GM18505 (cell line): ENCODE measurements around the gene P3H1.
"Not testable (repeated sequence)": the region's sequence is repeated elsewhere in the genome, so short reads cannot be mapped to it uniquely, and the experiment has no call there.

Experiments
- ATAC-seq: cut with Tn5 transposase; IDR thresholded peaks from one replicate; pipeline ENCODE4 v1.9.1; 2021; ENCODE audit not compliant: unreplicated experiment
- POLR2A ChIP-seq: IDR thresholded peaks from 4 replicates; pipeline ENCODE4 v1.6.1; 2011; ENCODE audit warnings: borderline replicate concordance; ENCODE audit not compliant: insufficient read depth, insufficient read length; ENCODE audit errors: extremely low read depth

The P3H1 gene

DNA sequence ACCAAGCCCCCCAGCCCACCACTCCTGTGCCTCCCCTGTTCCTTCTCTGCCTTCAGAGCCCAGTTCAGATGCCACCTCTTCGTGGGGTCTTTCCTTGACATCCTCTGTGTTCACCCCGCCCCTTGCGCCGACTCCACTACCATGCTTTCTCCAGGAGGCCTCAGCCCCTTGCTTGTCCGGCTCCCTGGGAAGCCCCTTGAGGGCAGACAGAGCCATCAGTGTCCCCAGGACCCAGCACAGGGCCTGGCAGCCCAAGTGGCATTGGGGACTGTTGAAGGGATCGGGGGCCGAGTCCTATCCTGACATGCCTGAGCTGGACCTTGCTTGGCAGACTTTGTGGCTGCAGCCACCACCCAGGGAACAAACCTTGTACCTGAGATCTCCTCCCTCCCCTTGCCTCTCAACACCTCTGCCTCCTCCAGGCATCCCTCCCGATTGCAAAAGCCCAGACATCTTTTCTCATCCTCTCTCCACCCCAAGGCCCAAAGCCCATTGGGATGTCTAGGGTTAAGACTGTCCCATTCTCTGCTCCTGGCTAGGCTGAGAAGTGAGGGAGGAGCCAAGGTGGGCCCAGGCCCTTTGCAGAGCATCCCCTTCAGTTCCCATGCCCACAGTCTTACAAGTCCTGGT is 30.1 kb downstream of the P3H1 start:
- no peak for TF ChIP-seq POLR2A
- no peak for ATAC-seq

DNA sequence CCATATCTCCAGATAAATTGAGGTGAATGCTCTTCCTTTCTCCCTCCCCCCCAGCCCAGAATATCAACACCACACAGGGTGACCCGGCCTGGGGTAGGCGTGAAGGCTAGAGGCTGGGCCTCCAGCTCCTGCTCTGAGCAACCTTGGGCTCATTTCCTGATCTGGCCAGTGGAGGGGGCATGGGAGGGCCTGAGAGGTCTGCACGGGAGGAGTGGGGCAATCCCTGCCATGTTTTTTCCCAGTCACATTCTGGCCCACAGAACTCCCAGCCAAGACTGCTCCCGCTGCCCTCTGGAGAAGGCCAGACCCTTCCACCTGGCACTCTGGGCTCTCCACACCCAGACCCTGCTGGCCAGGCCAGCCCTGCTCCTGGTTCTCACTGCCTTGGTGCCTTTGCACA is 30.7 kb downstream of the P3H1 start:
- TF ChIP-seq POLR2A, result no peak
- ATAC-seq, result no peak

DNA sequence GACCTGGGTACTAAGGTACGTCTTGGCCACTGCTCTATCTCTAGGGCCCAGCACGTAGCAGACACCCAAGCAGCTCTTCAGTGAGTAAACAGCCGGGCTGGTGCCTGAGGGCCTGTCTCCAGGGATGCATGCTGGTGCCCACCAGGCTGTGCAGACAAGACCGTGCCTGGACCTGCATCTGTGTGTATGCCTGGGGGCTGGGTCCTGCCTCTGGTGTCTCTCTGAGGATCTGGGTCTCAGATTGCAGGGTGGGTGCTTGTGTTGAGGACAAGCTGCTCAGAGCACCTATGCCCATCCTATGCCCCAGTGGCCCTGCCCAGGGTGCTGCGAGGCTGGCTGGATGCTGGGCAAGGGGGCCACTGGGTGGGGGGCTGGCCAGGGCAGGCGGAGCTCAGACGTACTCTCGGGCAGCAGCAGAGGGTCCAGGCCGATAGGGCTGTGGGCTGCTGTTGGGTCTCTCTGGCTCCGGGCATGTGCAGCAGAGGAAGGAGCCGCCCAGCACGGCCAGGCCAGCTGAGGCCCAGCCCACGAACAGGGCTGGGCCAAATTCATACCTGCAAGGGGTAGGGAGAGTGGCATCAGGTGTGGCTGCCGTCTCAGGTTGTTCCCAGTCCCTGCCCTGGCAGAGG is 31.2 kb downstream of the P3H1 start:
- ATAC-seq, result no peak
- TF ChIP-seq POLR2A, result no peak

DNA sequence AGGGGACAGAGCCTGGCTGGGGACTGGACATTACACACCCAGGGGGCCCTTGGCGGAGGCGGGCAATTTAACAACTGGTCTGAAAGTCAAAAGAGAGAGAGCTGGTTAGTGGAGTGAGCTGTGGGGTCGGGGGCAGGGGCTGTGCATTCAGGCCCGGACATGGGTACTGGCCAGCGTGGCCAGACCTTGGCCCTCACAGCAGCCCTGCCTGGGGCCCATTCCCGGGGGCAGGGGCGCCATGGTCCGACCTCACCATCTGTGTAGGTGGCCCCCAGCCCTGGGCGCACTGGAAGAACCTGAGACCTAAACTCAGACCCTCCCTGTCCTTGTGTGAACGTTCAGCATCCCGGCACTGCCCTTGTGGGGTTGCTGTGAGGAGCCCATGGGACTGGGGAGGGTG is 31.8 kb downstream of the P3H1 start:
- no peak for ATAC-seq
- TF ChIP-seq POLR2A, result no peak

DNA sequence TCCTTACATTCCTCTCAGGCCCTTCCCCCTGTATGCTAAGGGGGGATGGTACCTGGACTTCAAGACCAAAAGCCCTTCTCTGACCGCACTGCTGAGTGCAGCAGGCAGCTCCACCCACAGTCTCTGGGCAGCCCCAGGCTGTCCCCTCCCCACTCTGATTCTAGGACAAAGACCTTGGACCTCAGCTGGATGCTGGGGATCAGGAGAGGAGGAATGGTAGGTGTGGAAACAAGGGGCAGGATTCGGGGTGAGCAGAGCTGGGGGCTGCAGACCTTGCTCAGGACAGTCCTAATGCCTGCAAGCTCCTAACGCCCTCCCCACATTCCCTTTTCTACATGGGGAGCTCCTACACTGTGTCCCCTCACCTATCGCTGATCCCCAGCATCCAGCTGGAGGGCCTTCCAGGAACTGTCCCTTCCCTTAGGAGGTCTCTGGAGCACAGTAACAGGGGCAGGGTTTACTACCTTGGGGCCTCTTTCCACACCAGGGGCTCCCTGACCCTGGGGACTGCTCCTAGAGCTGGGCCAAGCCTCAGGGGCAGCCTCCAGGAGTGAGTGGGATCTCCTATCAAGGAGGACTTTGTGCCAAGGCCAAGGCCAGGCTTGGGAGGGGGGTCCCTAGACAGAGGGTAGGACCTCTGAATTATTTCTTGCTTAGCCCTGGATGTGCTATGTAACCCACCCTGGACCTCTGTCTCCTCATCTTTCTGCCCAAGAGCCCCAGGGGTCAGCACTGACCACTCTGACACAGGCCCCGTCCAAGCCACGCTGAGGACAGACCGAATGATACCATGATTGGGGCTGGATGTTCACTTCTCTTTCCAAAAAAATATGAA is 32.4 kb downstream of the P3H1 start:
- no peak for ATAC-seq
- no peak for TF ChIP-seq POLR2A

- no peak for TF ChIP-seq POLR2A
- no peak for ATAC-seq
These were observed 33.2 kb downstream of the P3H1 start for GRCh38 chr1:42733415-42734200.

- no peak for ATAC-seq
- TF ChIP-seq POLR2A, result no peak
These were observed 34.6 kb downstream of the P3H1 start for GRCh38 chr1:42732126-42732680.

DNA sequence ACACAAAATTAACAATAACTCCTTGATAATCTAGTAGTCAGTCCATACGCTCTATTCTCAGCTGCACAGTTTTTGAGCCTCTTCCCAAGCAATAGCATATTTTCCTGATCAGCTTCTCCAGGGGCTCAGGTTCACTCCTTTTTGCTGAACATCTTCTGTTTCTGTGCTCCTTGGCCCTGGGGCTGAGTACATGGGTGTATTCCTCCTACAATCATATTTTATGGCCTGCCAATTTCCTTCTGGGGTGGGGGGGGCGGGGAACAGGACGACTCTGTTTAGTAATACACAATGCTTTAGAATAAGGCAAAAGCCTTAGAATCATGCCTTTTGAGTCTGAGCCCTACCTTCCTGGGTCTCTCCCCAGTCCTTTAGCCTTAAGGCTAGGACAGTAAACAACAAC is 35.2 kb downstream of the P3H1 start:
- ATAC-seq, result no peak
- TF ChIP-seq POLR2A, result no peak

DNA sequence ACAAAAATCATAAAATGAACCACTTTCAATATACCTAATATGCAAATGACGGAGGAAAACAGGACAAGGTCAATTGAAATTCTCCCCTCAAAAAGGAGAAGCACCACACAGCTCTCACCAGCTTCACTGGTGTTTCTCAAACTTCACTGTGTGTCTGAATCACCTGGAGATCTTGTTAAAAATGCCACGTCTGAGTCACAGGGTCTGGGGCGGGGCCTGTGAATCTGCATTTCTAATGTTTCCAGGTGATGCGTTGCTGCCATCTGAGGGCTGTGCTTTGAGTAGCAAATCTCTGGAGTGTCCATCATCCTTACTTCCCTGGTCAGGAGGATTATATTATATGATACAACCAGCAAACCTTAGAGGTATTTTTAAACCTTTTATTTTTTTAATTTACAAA is 35.8 kb downstream of the P3H1 start:
- TF ChIP-seq POLR2A, result no peak
- no peak for ATAC-seq

DNA sequence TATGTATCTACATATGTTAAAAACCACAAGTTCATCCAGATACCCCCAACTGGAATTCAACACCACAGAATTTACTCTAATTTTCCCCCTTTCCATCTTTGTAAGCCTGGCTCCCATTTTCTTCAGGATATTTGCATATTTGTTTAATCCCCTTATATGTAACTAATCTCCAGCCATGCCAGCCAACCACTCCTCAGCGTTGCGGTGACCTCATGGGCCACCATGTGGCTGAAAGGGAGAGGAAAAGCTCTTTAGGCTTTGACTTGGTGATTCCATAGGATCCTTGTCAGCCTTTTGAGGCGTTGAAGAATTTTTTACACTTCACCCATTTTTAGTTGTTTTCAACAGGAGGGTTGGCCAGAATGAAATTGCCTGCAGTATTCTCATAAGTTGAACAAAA is 36.8 kb downstream of the P3H1 start:
- no peak for TF ChIP-seq POLR2A
- no peak for ATAC-seq

- ATAC-seq, result not testable (repeated sequence)
These were observed 41.0 kb downstream of the P3H1 start for GRCh38 chr1:42725820-42726219.

DNA sequence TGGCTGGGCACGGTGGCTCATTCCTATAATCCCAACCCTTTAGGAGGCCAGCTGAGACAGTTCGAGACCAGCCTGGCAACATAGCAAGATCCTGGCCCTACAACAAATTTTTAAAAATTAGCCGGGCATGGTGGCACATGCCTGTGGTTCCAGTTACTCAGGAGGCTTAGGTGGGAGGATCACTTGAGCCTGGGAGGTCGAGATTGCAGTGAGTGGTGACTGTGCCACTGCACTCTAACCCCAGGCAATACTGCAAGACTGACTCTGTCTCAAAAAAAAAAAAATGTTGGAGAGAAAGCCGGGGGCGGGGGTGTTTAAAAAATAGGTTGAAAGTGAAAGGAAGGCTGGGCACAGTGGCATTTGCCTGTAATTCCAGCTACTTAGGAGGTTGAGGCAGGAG is 43.3 kb downstream of the P3H1 start:
- no peak for ATAC-seq
- no peak for TF ChIP-seq POLR2A

GRCh38 chr1:42722403-42722802 is 44.4 kb downstream of the P3H1 start:
- ATAC-seq, result not testable (repeated sequence)
